A549 (cell line): Measurements from ENCODE around the gene PIGK. TPM values are rescaled to one million over a fixed set of nuclear protein-coding genes. Genes with fewer than 3 reads are reported as not detected.

ENCODE experiments used
- ATAC-seq, 2 experiments: fragments of 200-7000 bp in 1 of 2; fragments of >200 bp in 1 of 2; cut with Nextera tagmentation in 1 of 2; cut with Tn5 transposase in 1 of 2; 3 replicates each; pipeline versions ENCODE4 v1.8.0 to v1.9.1; 2018 to 2020; ENCODE audit warnings: mild to moderate bottlenecking in 1 of 2, moderate library complexity in 1 of 2
- CTCF ChIA-PET: fragments of 300-600 bp; sonication (Branson Sonifier 250); formaldehyde crosslinking; extraction: SDS; loops from one replicate; lab custom pipeline; 2021; ENCODE audit warnings: antibody characterized with exemption, inconsistent platforms; lab: Yijun Ruan, JAX
- POLR2A ChIA-PET: fragments of 350-600 bp; formaldehyde crosslinking; extraction: SDS; loops from one replicate; lab custom pipeline; 2021; ENCODE audit warnings: antibody characterized with exemption, inconsistent platforms; lab: Yijun Ruan, JAX
- DNase-seq, 2 experiments: peaks; one replicate each; pipeline versions ENCODE4 v3.0.0 to v3.0.0-alpha.2; 2011 to 2016; ENCODE audit warnings: low read depth in 1 of 2, low spot score in 1 of 2
- FAIRE-seq: peaks from 2 replicates; lab custom pipeline; 2011; peaks lifted over from hg19 to GRCh38; lab: Jason Lieb, UNC
- H3K27ac ChIP-seq, 2 experiments: fragments of >200 bp; sonication (Bioruptor Twin); formaldehyde crosslinking; 3 replicates each; pipeline ENCODE4 v1.5.1; 2016 to 2017
- H3K4me1 ChIP-seq: fragments of >200 bp; sonication (Bioruptor Twin); formaldehyde crosslinking; 3 replicates; pipeline ENCODE4 v1.6.1; 2016
- H3K4me2 ChIP-seq: fragments of >200 bp; sonication (Bioruptor Twin); formaldehyde crosslinking; 3 replicates; pipeline ENCODE4 v1.6.1; 2016
- H3K4me3 ChIP-seq: fragments of >200 bp; sonication (Bioruptor Twin); formaldehyde crosslinking; 3 replicates; pipeline ENCODE4 v1.5.1; 2016
- H3K9me3 ChIP-seq: fragments of >200 bp; sonication (Bioruptor Twin); formaldehyde crosslinking; 3 replicates; pipeline ENCODE4 v1.6.1; 2016
- BCL3 ChIP-seq: fragments of >200 bp; sonication (Bioruptor Twin); formaldehyde crosslinking; IDR thresholded peaks from 3 replicates; pipeline ENCODE4 v1.6.1; 2016
- CBX2 ChIP-seq: fragments of 200-600 bp; sonication (generic); IDR thresholded peaks from 2 replicates; pipeline ENCODE4 v1.6.1; 2016; ENCODE audit warnings: low read depth, mild to moderate bottlenecking, borderline replicate concordance
- CEBPB ChIP-seq, 2 experiments: fragments of >200 bp in 1 of 2; sonication (Bioruptor Twin) in 1 of 2; formaldehyde crosslinking in 1 of 2; IDR thresholded peaks; 2 replicates each; pipeline ENCODE4 v1.6.1; 2012 to 2016
- EP300 ChIP-seq, 2 experiments: fragments of >200 bp; sonication (Bioruptor Twin); formaldehyde crosslinking; IDR thresholded peaks; 2 replicates in 1 of 2; 3 replicates in 1 of 2; pipeline ENCODE4 v1.6.1; 2016 to 2017
- HEYL ChIP-seq: fragments of 250-450 bp; sonication (Bioruptor Pico); IDR thresholded peaks from 2 replicates; pipeline ENCODE4 v1.8.0; 2021; ENCODE audit warnings: mild to moderate bottlenecking, moderate library complexity
- KDM1A ChIP-seq: fragments of 200-600 bp; sonication (generic); IDR thresholded peaks from 2 replicates; pipeline ENCODE4 v1.6.1; 2016; ENCODE audit warnings: low read depth, mild to moderate bottlenecking
- MYC ChIP-seq: IDR thresholded peaks from 2 replicates; pipeline ENCODE4 v1.6.1; 2012; ENCODE audit warnings: mild to moderate bottlenecking, inconsistent platforms, low read length, improper control_type of control experiment, borderline replicate concordance
- PBX3 ChIP-seq: IDR thresholded peaks from 2 replicates; pipeline ENCODE4 v1.6.1; 2012
- PHF8 ChIP-seq: fragments of 200-600 bp; sonication (generic); IDR thresholded peaks from 2 replicates; pipeline ENCODE4 v1.6.1; 2016; ENCODE audit warnings: low read depth, mild to moderate bottlenecking, antibody characterized with exemption, moderate library complexity, borderline replicate concordance
- RARB ChIP-seq: fragments of 250-450 bp; sonication (Bioruptor Pico); IDR thresholded peaks from 2 replicates; pipeline ENCODE4 v1.8.0; 2021; ENCODE audit warnings: mild to moderate bottlenecking, moderate library complexity
- RNF2 ChIP-seq: fragments of 200-600 bp; sonication (generic); IDR thresholded peaks from 2 replicates; pipeline ENCODE4 v1.6.1; 2016; ENCODE audit warnings: low read depth, mild to moderate bottlenecking, antibody characterized with exemption, moderate library complexity, borderline replicate concordance
- TFCP2L1 ChIP-seq: fragments of 250-450 bp; sonication (Bioruptor Pico); IDR thresholded peaks from 2 replicates; pipeline ENCODE4 v1.5.0; 2021; ENCODE audit warnings: mild to moderate bottlenecking
- TP53 ChIP-seq: fragments of 250-450 bp; sonication (Bioruptor Pico); IDR thresholded peaks from 2 replicates; pipeline ENCODE4 v1.5.0; 2021; ENCODE audit warnings: mild to moderate bottlenecking, moderate library complexity
- WGBS: methylation state at CpG from one replicate; pipeline ENCODE4 v1.1.6; 2017; ENCODE audit errors: missing lambda C conversion rate; 5-methylcytosine and 5-hydroxymethylcytosine counted together
- polyA plus RNA-seq, 4 experiments: library from polyadenylated mRNA; depleted of rRNA in 3 of 4; stranded (reverse); fragments of >200 nt; fragmentation: RNase III in 1 of 4; extraction: RNeasy Plus Mini Kit Qiagen cat#74134 plus additional on column Dnase treatment in 1 of 4; gene quantifications; 2 replicates in 3 of 4; 3 replicates in 1 of 4; pipeline ENCODE4 v1.2.3, GENCODE V29; 2011 to 2017

The PIGK gene
- polyA plus RNA-seq, 2 of the 4 experiments (the other 2 are of a cell fraction): 31.2 to 38.5 TPM

GRCh38 chr1:77047978-77048614, 171.1 kb downstream of the PIGK start:
- no peak for ATAC-seq
- no peak for TF ChIP-seq HEYL
- TF ChIP-seq TFCP2L1 (CRISPR knock-in tag): no peak
- TF ChIP-seq BCL3: no peak
- TF ChIP-seq MYC: no peak
- no peak for TF ChIP-seq RNF2
- no peak for TF ChIP-seq PHF8
- Histone ChIP-seq H3K27ac (no peak overlapping the region), H3K4me1 (peaks cover 7% of the 10 kb centered on the region; the same call in 1 of the 3 replicates), H3K4me3 (no peak overlapping the region), H3K9me3 (no peaks in the 10 kb centered on the region), H3K4me2 (no peak overlapping the region)
- POLR2A ChIA-PET: no interaction called here
- 52% methylated on average over 3 of the region's 3 CpGs for WGBS
- CTCF ChIA-PET: no interaction called here
- no peak for DNase-seq
- FAIRE-seq: no peak

GRCh38 chr1:77047575-77047974, 171.7 kb downstream of the PIGK start:
- Histone ChIP-seq H3K4me2 (no peak overlapping the region), H3K9me3 (no peaks in the 10 kb centered on the region), H3K27ac (no peak overlapping the region), H3K4me3 (no peak overlapping the region), H3K4me1 (peaks cover 7% of the 10 kb centered on the region; the same call in 1 of the 3 replicates)
- DNase-seq (no peak), ATAC-seq (no peak), FAIRE-seq (no peak)
- POLR2A ChIA-PET: no interaction called here
- 77% methylated on average over 1 of the region's 1 CpG for WGBS
- no peak for TF ChIP-seq TP53 (CRISPR knock-in tag)
- TF ChIP-seq HEYL: no peak
- no peak for TF ChIP-seq EP300 (IDR thresholded peaks at IDR 0.05)
- no peak for TF ChIP-seq CBX2
- TF ChIP-seq RARB (CRISPR knock-in tag): no peak
- no peak for TF ChIP-seq CEBPB (IDR thresholded peaks at IDR 0.05)
- CTCF ChIA-PET: no interaction called here

- peak in 1 of 2 experiments; percentile 4 for DNase-seq
- H3K27ac ChIP-seq: peak overlapping the region; percentile 22 to 33; a peak in 2 of 6 replicates
- ATAC-seq: peak in 1 of 2 experiments; percentile 46; a peak in 2 of 6 replicates
- WGBS: 79% methylated on average over 11 of the region's 20 CpGs
- H3K9me3 ChIP-seq: no peaks in the 10 kb centered on the region
- H3K4me2 ChIP-seq: no peak overlapping the region
- ChIA-PET CTCF (no interaction called here), POLR2A (no interaction called here)
- no peak for TF ChIP-seq KDM1A
- peaks cover 18% of the 10 kb centered on the region for H3K4me1 ChIP-seq
- no peak for FAIRE-seq
- no peak overlapping the region for H3K4me3 ChIP-seq
These were observed 174.9 kb downstream of the PIGK start for GRCh38 chr1:77044133-77044849.

- ChIA-PET CTCF (no interaction called here), POLR2A (no interaction called here)
- Histone ChIP-seq H3K4me1 (peaks cover 24% of the 10 kb centered on the region), H3K4me2 (no peak overlapping the region; the same call in 2 of the 3 replicates), H3K4me3 (no peak overlapping the region), H3K9me3 (no peaks in the 10 kb centered on the region), H3K27ac (peak overlapping the region; percentile 66 to 87; a peak in 5 of 6 replicates)
- no peak for TF ChIP-seq PBX3
- WGBS: 95% methylated on average over 3 of the region's 3 CpGs
- ATAC-seq (no peak), FAIRE-seq (no peak), DNase-seq (no peak)
These were observed 178.4 kb downstream of the PIGK start for GRCh38 chr1:77040826-77041225.
